Measurements from ENCODE around the gene ANGPTL8. TPM values are rescaled to one million over a fixed set of nuclear protein-coding genes. Genes with fewer than 3 reads are reported as not detected.

ANGPTL8 gene
- total RNA-seq, 1 experiment from 2014 or later, result not detected

GRCh38 chr19:11268783-11269267, 29.4 kb downstream of the ANGPTL8 start:
- Histone ChIP-seq H3K4me1 (ENCODE audit: control insufficient read depth, insufficient read depth, low read length) (no peaks in the 10 kb centered on the region), H3K27me3 (ENCODE audit: control insufficient read depth, insufficient read depth, low read length) (no peaks in the 10 kb centered on the region), H3K27ac (ENCODE audit: low read length) (no peak overlapping the region), H3K36me3 (ENCODE audit: control insufficient read depth, insufficient read depth, low read length) (no peaks in the 10 kb centered on the region), H3K4me3 (ENCODE audit: low read depth in 2 of 2, low read length in 2 of 2) (no peak overlapping the region), H3K9me3 (ENCODE audit: control insufficient read depth, insufficient read depth, low read depth, low read length) (no peaks in the 10 kb centered on the region)
- in situ Hi-C loops (cut with HindIII; ENCODE audit: low pct_unique_long_range_greater_than_20kb, low sequenced_read_pairs), result no loop called here
- DNase-seq (ENCODE audit: low read depth, low spot score), result no peak
- TF ChIP-seq SIN3A (IDR thresholded peaks at IDR 0.05; ENCODE audit: borderline replicate concordance, insufficient read depth, low read depth, low read length), result no peak
- no peak for TF ChIP-seq POLR2AphosphoS5 (IDR thresholded peaks at IDR 0.05; ENCODE audit: low read depth, low read length)
- no peak for TF ChIP-seq CTCF (IDR thresholded peaks at IDR 0.05)
- no peak for TF ChIP-seq TCF7L2 (IDR thresholded peaks at IDR 0.05; ENCODE audit: low read depth, low read length)
- no peak for TF ChIP-seq REST (IDR thresholded peaks at IDR 0.05; ENCODE audit: insufficient read depth in 1 of 2, low read depth in 2 of 2, low read length in 1 of 2)
- ChIA-PET POLR2A (no interaction called here), CTCF (no interaction called here)
- peak; percentile 32; the same call in 1 of the 2 replicates for ATAC-seq
- BruUV-seq (replicated peaks), result no TSS peak
- intact Hi-C loops (cut with micrococcal nuclease; ENCODE audit: unreplicated experiment), result no loop called here

- intact Hi-C loops (cut with micrococcal nuclease; ENCODE audit: unreplicated experiment) (no loop called here), in situ Hi-C loops (cut with HindIII; ENCODE audit: low pct_unique_long_range_greater_than_20kb, low sequenced_read_pairs) (no loop called here)
- no peaks in the 10 kb centered on the region for H3K4me1 ChIP-seq (ENCODE audit: control insufficient read depth, insufficient read depth, low read length)
- H3K36me3 ChIP-seq (ENCODE audit: control insufficient read depth, insufficient read depth, low read length), result no peaks in the 10 kb centered on the region
- H3K27ac ChIP-seq (ENCODE audit: low read length), result no peak overlapping the region
- CTCF ChIA-PET, result no interaction called here
- POLR2A ChIA-PET, result no interaction called here
- DNase-seq (ENCODE audit: low read depth, low spot score), result no peak
- BruUV-seq (replicated peaks), result no TSS peak
- H3K4me3 ChIP-seq (ENCODE audit: low read depth in 2 of 2, low read length in 2 of 2), result no peak overlapping the region
- no peak for ATAC-seq
- H3K27me3 ChIP-seq (ENCODE audit: control insufficient read depth, insufficient read depth, low read length), result no peaks in the 10 kb centered on the region
- no peaks in the 10 kb centered on the region for H3K9me3 ChIP-seq (ENCODE audit: control insufficient read depth, insufficient read depth, low read depth, low read length)
- TF ChIP-seq POLR2AphosphoS5 (IDR thresholded peaks at IDR 0.05; ENCODE audit: low read depth, low read length), result no peak
- no peak for TF ChIP-seq SIN3A (IDR thresholded peaks at IDR 0.05; ENCODE audit: borderline replicate concordance, insufficient read depth, low read depth, low read length)
- no peak for TF ChIP-seq REST (IDR thresholded peaks at IDR 0.05; ENCODE audit: insufficient read depth in 1 of 2, low read depth in 2 of 2, low read length in 1 of 2)
- TF ChIP-seq CTCF (IDR thresholded peaks at IDR 0.05), result no peak
- no peak for TF ChIP-seq TCF7L2 (IDR thresholded peaks at IDR 0.05; ENCODE audit: low read depth, low read length)
Observed at GRCh38 chr19:11269408-11269807, 30.0 kb downstream of the ANGPTL8 start.

All from Panc1 (cell line).